HCT116 (cell line): ENCODE data around the gene ZDHHC1. TPM values are rescaled to one million over a fixed set of nuclear protein-coding genes. Genes with fewer than 3 reads are reported as not detected.

Experiments used
- ATAC-seq: fragments of 200-7000 bp; cut with Tn5 transposase; 2 replicates; pipeline ENCODE4 v1.9.1; 2020; ENCODE audit warnings: mild to moderate bottlenecking, moderate library complexity
- BruUV-seq: library from RNA; stranded (reverse); fragments of 400-500 nt; replicated peaks from 2 replicates; lab custom pipeline; 2021; lab: Mats Ljungman, UMichigan
- CTCF ChIA-PET: fragments of 300-600 bp; sonication (Branson Sonifier 250); formaldehyde crosslinking; loops from one replicate; lab custom pipeline; 2021; ENCODE audit warnings: antibody characterized with exemption; lab: Charles Lee
- POLR2A ChIA-PET: fragments of 300-600, 350-600 bp; sonication (Branson Sonifier 250); formaldehyde crosslinking; loops from one replicate; lab custom pipeline; 2021; ENCODE audit warnings: antibody characterized with exemption; lab: Charles Lee
- RAD21 ChIA-PET, 2 experiments: fragments of 300-600 bp; sonication (Branson Sonifier 250); formaldehyde crosslinking; loops; one replicate each; lab custom pipeline; 2023; ENCODE audit warnings: low total read pairs in 2 of 2; ENCODE audit not compliant: uncharacterized antibody in 2 of 2, unreplicated experiment in 2 of 2, low non-redundant PET in 1 of 2; lab: Charles Lee
- DNase-seq: peaks from one replicate; pipeline ENCODE4 v3.0.0-alpha.2; 2010; ENCODE audit warnings: low read depth, low spot score
- H2AFZ ChIP-seq: fragments of 200-600 bp; shearing (Covaris generic), sonication (generic); 2 replicates; pipeline ENCODE4 v1.6.1; 2017; ENCODE audit warnings: low read depth, mixed run types, mixed read lengths, antibody characterized with exemption, low read length; ENCODE audit not compliant: poor library complexity, severe bottlenecking
- H3K27ac ChIP-seq: 2 replicates; pipeline ENCODE4 v1.5.1; 2012; ENCODE audit warnings: low read depth, low read length
- H3K27me3 ChIP-seq: fragments of 200-600 bp; sonication (generic); 2 replicates; pipeline ENCODE4 v1.6.1; 2016; ENCODE audit warnings: mixed run types, low read length, mixed read lengths; ENCODE audit not compliant: insufficient read depth
- H3K36me3 ChIP-seq, 2 experiments: fragments of 200-500 bp in 1 of 2; fragments of 200-600 bp in 1 of 2; sonication (Bioruptor generic) in 1 of 2; sonication (generic) in 1 of 2; 2 replicates each; pipeline versions ENCODE4 v1.5.1 to v1.6.1; 2014 to 2016; ENCODE audit warnings: low read length in 2 of 2, inconsistent platforms in 1 of 2, mixed read lengths in 1 of 2, mixed run types in 1 of 2; ENCODE audit not compliant: insufficient read depth in 2 of 2, control insufficient read depth in 1 of 2
- H3K4me1 ChIP-seq, 2 experiments: fragments of 200-600 bp in 1 of 2; sonication (generic) in 1 of 2; 2 replicates each; pipeline versions ENCODE4 v1.5.1 to v1.6.1; 2012 to 2017; ENCODE audit warnings: low read length in 2 of 2, inconsistent platforms in 1 of 2, mild to moderate bottlenecking in 1 of 2, mixed read lengths in 1 of 2, mixed run types in 1 of 2, moderate library complexity in 1 of 2; ENCODE audit not compliant: insufficient read depth in 2 of 2, control insufficient read depth in 1 of 2
- H3K4me2 ChIP-seq: fragments of 200-600 bp; sonication (generic); 2 replicates; pipeline ENCODE4 v1.6.1; 2017; ENCODE audit warnings: mixed run types, low read length, mixed read lengths
- H3K4me3 ChIP-seq, 2 experiments: fragments of 200-600 bp in 1 of 2; sonication (generic) in 1 of 2; replicated peaks in 1 of 2; 2 replicates each; pipeline ENCODE4 v1.5.1; 2011 to 2016; ENCODE audit warnings: low read length in 2 of 2, control low read depth in 1 of 2, low read depth in 1 of 2, mild to moderate bottlenecking in 1 of 2, mixed read lengths in 1 of 2, mixed run types in 1 of 2
- H3K79me2 ChIP-seq: fragments of 200-600 bp; sonication (generic); 2 replicates; pipeline ENCODE4 v1.6.1; 2017; ENCODE audit warnings: mild to moderate bottlenecking, mixed run types, low read length, moderate library complexity, mixed read lengths; ENCODE audit not compliant: insufficient read depth
- H3K9ac ChIP-seq: fragments of 200-600 bp; sonication (generic); 2 replicates; pipeline ENCODE4 v1.6.1; 2016; ENCODE audit warnings: low read length, mixed read lengths
- H3K9me2 ChIP-seq: fragments of 200-600 bp; sonication (generic), shearing (Covaris generic); 2 replicates; pipeline ENCODE4 v1.6.1; 2017; ENCODE audit warnings: mixed run types, mild to moderate bottlenecking, moderate library complexity; ENCODE audit not compliant: insufficient read depth
- H3K9me3 ChIP-seq, 2 experiments: fragments of 200-500 bp in 1 of 2; fragments of 200-600 bp in 1 of 2; sonication (Bioruptor generic) in 1 of 2; sonication (generic) in 1 of 2; 2 replicates each; pipeline ENCODE4 v1.6.1; 2014 to 2017; ENCODE audit warnings: low read length in 2 of 2, mixed read lengths in 2 of 2, inconsistent platforms in 1 of 2, low read depth in 1 of 2, mild to moderate bottlenecking in 1 of 2, mixed run types in 1 of 2, moderate library complexity in 1 of 2; ENCODE audit not compliant: control insufficient read depth in 1 of 2, insufficient read depth in 1 of 2
- H4K20me1 ChIP-seq: fragments of 200-600 bp; sonication (generic), shearing (Covaris generic); 2 replicates; pipeline ENCODE4 v1.6.1; 2017; ENCODE audit warnings: mixed run types, mild to moderate bottlenecking, moderate library complexity; ENCODE audit not compliant: insufficient read depth
- CBX3 ChIP-seq: IDR thresholded peaks from 2 replicates; pipeline ENCODE4 v1.6.1; 2012; ENCODE audit warnings: low read depth
- CEBPB ChIP-seq: IDR thresholded peaks from 2 replicates; pipeline ENCODE4 v1.6.1; 2012; ENCODE audit warnings: low read depth
- CTCF ChIP-seq, 3 experiments: fragments of 200-600 bp in 1 of 3; sonication (generic) in 1 of 3; IDR thresholded peaks in 2 of 3; conservative IDR thresholded peaks in 1 of 3; 2 replicates each; pipeline ENCODE4 v1.5.1; 2012 to 2017; ENCODE audit warnings: low read depth in 2 of 3, low read length in 2 of 3, antibody characterized with exemption in 1 of 3, borderline replicate concordance in 1 of 3, control low read depth in 1 of 3, mild to moderate bottlenecking in 1 of 3, mixed read lengths in 1 of 3, mixed run types in 1 of 3, moderate library complexity in 1 of 3; ENCODE audit not compliant: insufficient read depth in 1 of 3
- ELF1 ChIP-seq: IDR thresholded peaks from 2 replicates; pipeline ENCODE4 v1.6.1; 2012; ENCODE audit warnings: low read depth, borderline replicate concordance
- EZH2 ChIP-seq: fragments of 200-600 bp; sonication (generic); IDR thresholded peaks from 2 replicates; pipeline ENCODE4 v1.6.1; 2017; ENCODE audit warnings: antibody characterized with exemption, mixed run types
- EZH2phosphoT487 ChIP-seq: fragments of 200-600 bp; IDR thresholded peaks from 2 replicates; pipeline ENCODE4 v1.6.1; 2018; ENCODE audit warnings: antibody characterized with exemption, borderline replicate concordance
- FOSL1 ChIP-seq: IDR thresholded peaks from 2 replicates; pipeline ENCODE4 v1.6.1; 2012; ENCODE audit warnings: low read depth
- JUND ChIP-seq: IDR thresholded peaks from 2 replicates; pipeline ENCODE4 v1.6.1; 2012
- POLR2A ChIP-seq: IDR thresholded peaks from 2 replicates; pipeline ENCODE4 v1.7.0; 2011; ENCODE audit warnings: borderline replicate concordance; ENCODE audit not compliant: insufficient read depth, insufficient read length; ENCODE audit errors: extremely low read depth
- POLR2AphosphoS5 ChIP-seq: IDR thresholded peaks from 2 replicates; pipeline ENCODE4 v1.6.1; 2011; ENCODE audit warnings: mild to moderate bottlenecking, low read depth, low read length, moderate library complexity
- RAD21 ChIP-seq: IDR thresholded peaks from 2 replicates; pipeline ENCODE4 v1.6.1; 2012; ENCODE audit warnings: low read depth, mild to moderate bottlenecking
- REST ChIP-seq: IDR thresholded peaks from 2 replicates; pipeline ENCODE4 v1.6.1; 2012; ENCODE audit warnings: low read depth
- SIN3A ChIP-seq: IDR thresholded peaks from 2 replicates; pipeline ENCODE4 v1.6.1; 2012; ENCODE audit warnings: low read depth
- SP1 ChIP-seq: IDR thresholded peaks from 2 replicates; pipeline ENCODE4 v1.6.1; 2012; ENCODE audit warnings: low read depth
- SRF ChIP-seq: IDR thresholded peaks from 2 replicates; pipeline ENCODE4 v1.6.1; 2012; ENCODE audit warnings: low read depth
- TCF7L2 ChIP-seq: IDR thresholded peaks from 2 replicates; pipeline ENCODE4 v1.7.0; 2011; ENCODE audit warnings: borderline replicate concordance, inconsistent platforms; ENCODE audit not compliant: insufficient read depth, insufficient read length; ENCODE audit errors: extremely low read depth
- ZBTB33 ChIP-seq: IDR thresholded peaks from 2 replicates; pipeline ENCODE4 v1.6.1; 2011; ENCODE audit warnings: mild to moderate bottlenecking, low read length, moderate library complexity; ENCODE audit not compliant: insufficient replicate concordance; ENCODE audit errors: extremely low read depth
- ZFX ChIP-seq: fragments of 450-650 bp; IDR thresholded peaks from 2 replicates; pipeline ENCODE4 v1.6.1; 2017
- ZNF274 ChIP-seq: fragments of 200-500 bp; sonication (Bioruptor generic); IDR thresholded peaks from 2 replicates; pipeline ENCODE4 v1.6.1; 2014; ENCODE audit warnings: mild to moderate bottlenecking, low read depth, low read length, inconsistent platforms
- intact Hi-C: fragments of 100-400 bp; cut with micrococcal nuclease; formaldehyde crosslinking; loops from 2 replicates; pipeline ENCODE4 v1.10.0; 2022
- total RNA-seq: library from RNA; stranded (reverse); gene quantifications from one replicate; pipeline ENCODE4 v1.2.1, GENCODE V29; 2021; ENCODE audit not compliant: unreplicated experiment

Gene ZDHHC1
- total RNA-seq, 1 experiment from 2014 or later: 9.1 TPM

- no peak overlapping the region for H3K4me3 ChIP-seq
- RAD21 ChIA-PET: no interaction called here
- H3K27ac ChIP-seq: no peak overlapping the region
- H3K9me3 ChIP-seq: no peaks in the 10 kb centered on the region
- H3K4me1 ChIP-seq: no peaks in the 10 kb centered on the region
- BruUV-seq: no TSS peak
- H3K36me3 ChIP-seq: no peaks in the 10 kb centered on the region
- POLR2A ChIA-PET: no interaction called here
- H4K20me1 ChIP-seq: no peaks in the 10 kb centered on the region
- no peaks in the 10 kb centered on the region for H3K79me2 ChIP-seq
- ATAC-seq: no peak
- H2AFZ ChIP-seq: no peak overlapping the region
- no peaks in the 10 kb centered on the region for H3K27me3 ChIP-seq
- intact Hi-C loops: no loop called here
- H3K9ac ChIP-seq: no peak overlapping the region
- no peak for TF ChIP-seq EZH2phosphoT487
- no peak for TF ChIP-seq FOSL1
- no peak for TF ChIP-seq CBX3
- no peak for TF ChIP-seq TCF7L2
- TF ChIP-seq ZNF274: no peak
- no peak for TF ChIP-seq ZBTB33
- TF ChIP-seq SP1: no peak
- TF ChIP-seq JUND: no peak
- TF ChIP-seq ZFX: no peak
- no peak for TF ChIP-seq SIN3A
- TF ChIP-seq SRF: no peak
- no peak for TF ChIP-seq POLR2A
- no peak for TF ChIP-seq ELF1
- TF ChIP-seq POLR2AphosphoS5: no peak
- TF ChIP-seq RAD21: no peak
- TF ChIP-seq REST: no peak
- no peak for TF ChIP-seq EZH2
- no peak for TF ChIP-seq CEBPB
- TF ChIP-seq CTCF (IDR thresholded peaks at IDR 0.05 in 2 of 3, conservative IDR thresholded peaks at IDR 0.05 in 1 of 3; ENCODE audit: borderline replicate concordance in 1 of 3, insufficient read depth in 1 of 3, low read depth in 2 of 3, low read length in 2 of 3): no peak
- H3K4me2 ChIP-seq: no peak overlapping the region
- H3K9me2 ChIP-seq: no peaks in the 10 kb centered on the region
- CTCF ChIA-PET: interaction anchor here (2.6 kb wide), 1 partner anchor 85 kb away, joined by 7 read pairs; no protein-coding TSS in a partner anchor
- no peak for DNase-seq
Observed at GRCh38 chr16:67345401-67345800, 70.9 kb downstream of the ZDHHC1 start.
